HS-5 (cell line): ENCODE results near the gene DNAI2.

Experiments used
- DNase-seq: peaks from one replicate; pipeline ENCODE4 v3.0.0-alpha.2; 2012; ENCODE audit warnings: low read depth

DNAI2 gene

GRCh38 chr17:74305865-74306654, 32.0 kb downstream of the DNAI2 start:
- DNase-seq = no peak

- no peak for DNase-seq
Observed at GRCh38 chr17:74307984-74308773, 34.1 kb downstream of the DNAI2 start.

- no peak for DNase-seq
Observed at GRCh38 chr17:74309902-74310301, 35.9 kb downstream of the DNAI2 start.

GRCh38 chr17:74314877-74315276, 40.8 kb downstream of the DNAI2 start:
- DNase-seq = no peak

- DNase-seq = no peak
Observed at GRCh38 chr17:74316220-74316619, 42.2 kb downstream of the DNAI2 start.

- no peak for DNase-seq
Observed at GRCh38 chr17:74317071-74317470, 43.0 kb downstream of the DNAI2 start.

GRCh38 chr17:74318391-74318790, 44.4 kb downstream of the DNAI2 start:
- no peak for DNase-seq

- DNase-seq = no peak
Observed at GRCh38 chr17:74324521-74324920, 50.5 kb downstream of the DNAI2 start.

- DNase-seq = no peak
Observed at GRCh38 chr17:74325376-74325742, 51.3 kb downstream of the DNAI2 start.

- DNase-seq = no peak
Observed at GRCh38 chr17:74325743-74326379, 51.8 kb downstream of the DNAI2 start, which contains the start of gene KIF19. KIF19 (plus strand) TSS chr17:74326226; CDS start chr17:74326350, 124 bp downstream.

GRCh38 chr17:74326506-74326905, 52.5 kb downstream of the DNAI2 start:
- DNase-seq = no peak

- no peak for DNase-seq
Observed at GRCh38 chr17:74328487-74328886, 54.5 kb downstream of the DNAI2 start.

GRCh38 chr17:74329378-74329777, 55.3 kb downstream of the DNAI2 start:
- no peak for DNase-seq

GRCh38 chr17:74330446-74330845, 56.4 kb downstream of the DNAI2 start:
- no peak for DNase-seq

GRCh38 chr17:74332017-74332650, 58.1 kb downstream of the DNAI2 start:
- no peak for DNase-seq

GRCh38 chr17:74332763-74333283, 58.8 kb downstream of the DNAI2 start:
- no peak for DNase-seq

- DNase-seq = no peak
Observed at GRCh38 chr17:74334393-74335039, 60.5 kb downstream of the DNAI2 start.

GRCh38 chr17:74335529-74336062, 61.6 kb downstream of the DNAI2 start:
- DNase-seq = no peak

- no peak for DNase-seq
Observed at GRCh38 chr17:74336307-74336706, 62.3 kb downstream of the DNAI2 start.

- no peak for DNase-seq
Observed at GRCh38 chr17:74337834-74338500, 63.9 kb downstream of the DNAI2 start.
